ENCODE data around the gene RNU1-1. TPM values are rescaled to one million over a fixed set of nuclear protein-coding genes. Genes with fewer than 3 reads are reported as not detected.

Gene RNU1-1
- total RNA-seq, 2 donors from 2014 or later: 2,483 to 3,611 TPM

DNA sequence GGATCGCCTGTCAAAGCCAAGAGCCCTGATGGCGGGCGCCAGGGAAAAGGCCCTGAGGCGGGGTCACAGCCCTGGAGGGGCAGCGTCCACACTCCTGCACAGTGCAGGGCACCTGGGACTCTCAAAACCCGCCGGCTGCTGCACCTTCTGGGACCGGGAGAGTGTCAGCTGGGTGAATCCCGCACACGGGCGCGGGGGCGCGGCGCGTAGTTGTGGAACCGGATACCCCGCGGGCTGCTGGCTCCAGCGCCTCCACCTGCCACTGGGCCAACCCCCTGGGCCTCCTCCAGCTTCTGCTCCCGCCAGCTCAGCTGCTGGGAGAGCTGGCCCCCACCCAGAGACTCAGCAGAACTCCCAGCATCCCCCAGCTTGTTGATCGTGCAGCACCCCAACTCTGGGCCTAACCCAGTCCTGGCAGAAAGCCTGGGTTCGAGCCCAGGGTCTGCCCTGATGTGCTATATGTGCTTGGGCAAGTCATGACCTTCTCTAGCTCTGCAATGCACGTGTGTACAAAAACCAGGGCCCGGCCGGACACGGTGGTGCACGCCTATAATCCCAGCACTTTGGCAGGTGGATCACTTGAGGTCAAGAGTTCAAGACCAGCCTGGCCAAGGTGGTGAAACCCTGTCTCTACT lies 39.8 kb downstream of the RNU1-1 start:
- no peaks in the 10 kb centered on the region for H3K27me3 Mint-ChIP-seq (ENCODE audit: insufficient read depth)
- H3K9me3 Mint-ChIP-seq: no peaks in the 10 kb centered on the region
- Histone ChIP-seq H3K27me3 (ENCODE audit: control insufficient read depth, insufficient read depth, low read length, poor library complexity, severe bottlenecking) (no peaks in the 10 kb centered on the region), H3K9ac (ENCODE audit: extremely low read depth, low read length, poor library complexity, severe bottlenecking) (no peak overlapping the region), H3K27ac (ENCODE audit: low read depth, low read length) (no peak overlapping the region), H3K4me3 (ENCODE audit: low read length) (no peak overlapping the region), H3K36me3 (ENCODE audit: control insufficient read depth, insufficient read depth, low read length) (peaks cover 25% of the 10 kb centered on the region), H3K4me1 (ENCODE audit: control insufficient read depth, insufficient read depth, low read length) (no peaks in the 10 kb centered on the region), H3K9me3 (ENCODE audit: control insufficient read depth, low read length) (no peaks in the 10 kb centered on the region)
- WGBS, 2 experiments (ENCODE audit: insufficient coverage in 1 of 2, insufficient read length in 1 of 2): 92 to 95% methylated on average over 12 to 28 of the region's 28 CpGs
- no peak for DNase-seq
- no peaks in the 10 kb centered on the region for H3K4me1 Mint-ChIP-seq
- no peak overlapping the region for H3K27ac Mint-ChIP-seq
- TF ChIP-seq, protein P1, sequence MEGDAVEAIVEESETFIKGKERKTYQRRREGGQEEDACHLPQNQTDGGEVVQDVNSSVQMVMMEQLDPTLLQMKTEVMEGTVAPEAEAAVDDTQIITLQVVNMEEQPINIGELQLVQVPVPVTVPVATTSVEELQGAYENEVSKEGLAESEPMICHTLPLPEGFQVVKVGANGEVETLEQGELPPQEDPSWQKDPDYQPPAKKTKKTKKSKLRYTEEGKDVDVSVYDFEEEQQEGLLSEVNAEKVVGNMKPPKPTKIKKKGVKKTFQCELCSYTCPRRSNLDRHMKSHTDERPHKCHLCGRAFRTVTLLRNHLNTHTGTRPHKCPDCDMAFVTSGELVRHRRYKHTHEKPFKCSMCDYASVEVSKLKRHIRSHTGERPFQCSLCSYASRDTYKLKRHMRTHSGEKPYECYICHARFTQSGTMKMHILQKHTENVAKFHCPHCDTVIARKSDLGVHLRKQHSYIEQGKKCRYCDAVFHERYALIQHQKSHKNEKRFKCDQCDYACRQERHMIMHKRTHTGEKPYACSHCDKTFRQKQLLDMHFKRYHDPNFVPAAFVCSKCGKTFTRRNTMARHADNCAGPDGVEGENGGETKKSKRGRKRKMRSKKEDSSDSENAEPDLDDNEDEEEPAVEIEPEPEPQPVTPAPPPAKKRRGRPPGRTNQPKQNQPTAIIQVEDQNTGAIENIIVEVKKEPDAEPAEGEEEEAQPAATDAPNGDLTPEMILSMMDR (conservative IDR thresholded peaks at IDR 0.05): no peak
- H3K4me3 Mint-ChIP-seq: no peak overlapping the region
- peaks cover 40% of the 10 kb centered on the region for H3K36me3 Mint-ChIP-seq (ENCODE audit: low read depth)

DNA sequence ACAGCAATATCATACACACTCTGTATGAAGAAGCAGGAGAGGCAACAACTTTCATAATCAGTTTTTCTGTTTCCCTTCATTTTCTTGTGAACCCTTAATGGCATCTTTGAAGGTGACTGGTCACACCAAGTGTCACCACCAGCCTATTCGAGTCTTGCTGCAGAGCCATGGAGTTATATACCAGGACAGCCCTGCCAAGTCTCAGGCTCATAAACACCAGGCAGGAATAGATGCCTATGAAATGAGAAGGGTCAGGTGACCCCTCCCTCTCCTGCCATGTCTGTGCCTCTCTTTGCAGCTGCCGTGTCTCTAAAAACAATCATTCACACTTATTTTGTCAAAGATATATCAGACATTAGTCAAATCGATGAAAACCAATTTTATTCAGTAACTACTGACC lies 45.5 kb downstream of the RNU1-1 start:
- no peak overlapping the region for H3K27ac ChIP-seq (ENCODE audit: low read depth, low read length)
- no peak for DNase-seq
- H3K9me3 ChIP-seq (ENCODE audit: control insufficient read depth, low read length): no peaks in the 10 kb centered on the region
- no peaks in the 10 kb centered on the region for H3K4me1 ChIP-seq (ENCODE audit: control insufficient read depth, insufficient read depth, low read length)
- H3K36me3 ChIP-seq (ENCODE audit: control insufficient read depth, insufficient read depth, low read length): peaks cover 29% of the 10 kb centered on the region
- no peaks in the 10 kb centered on the region for H3K27me3 ChIP-seq (ENCODE audit: control insufficient read depth, insufficient read depth, low read length, poor library complexity, severe bottlenecking)
- no peak overlapping the region for H3K4me3 ChIP-seq (ENCODE audit: low read length)
- no peak overlapping the region for H3K9ac ChIP-seq (ENCODE audit: extremely low read depth, low read length, poor library complexity, severe bottlenecking)
- no peak overlapping the region for H3K27ac Mint-ChIP-seq
- H3K4me1 Mint-ChIP-seq: no peaks in the 10 kb centered on the region
- H3K9me3 Mint-ChIP-seq: no peaks in the 10 kb centered on the region
- TF ChIP-seq, protein P1 (conservative IDR thresholded peaks at IDR 0.05): no peak
- 75 to 78% methylated on average over 3 of the region's 3 CpGs for WGBS, 2 experiments (ENCODE audit: insufficient coverage in 1 of 2, insufficient read length in 1 of 2)
- no peaks in the 10 kb centered on the region for H3K27me3 Mint-ChIP-seq (ENCODE audit: insufficient read depth)
- peaks cover 35% of the 10 kb centered on the region for H3K36me3 Mint-ChIP-seq (ENCODE audit: low read depth)
- no peak overlapping the region for H3K4me3 Mint-ChIP-seq

DNA sequence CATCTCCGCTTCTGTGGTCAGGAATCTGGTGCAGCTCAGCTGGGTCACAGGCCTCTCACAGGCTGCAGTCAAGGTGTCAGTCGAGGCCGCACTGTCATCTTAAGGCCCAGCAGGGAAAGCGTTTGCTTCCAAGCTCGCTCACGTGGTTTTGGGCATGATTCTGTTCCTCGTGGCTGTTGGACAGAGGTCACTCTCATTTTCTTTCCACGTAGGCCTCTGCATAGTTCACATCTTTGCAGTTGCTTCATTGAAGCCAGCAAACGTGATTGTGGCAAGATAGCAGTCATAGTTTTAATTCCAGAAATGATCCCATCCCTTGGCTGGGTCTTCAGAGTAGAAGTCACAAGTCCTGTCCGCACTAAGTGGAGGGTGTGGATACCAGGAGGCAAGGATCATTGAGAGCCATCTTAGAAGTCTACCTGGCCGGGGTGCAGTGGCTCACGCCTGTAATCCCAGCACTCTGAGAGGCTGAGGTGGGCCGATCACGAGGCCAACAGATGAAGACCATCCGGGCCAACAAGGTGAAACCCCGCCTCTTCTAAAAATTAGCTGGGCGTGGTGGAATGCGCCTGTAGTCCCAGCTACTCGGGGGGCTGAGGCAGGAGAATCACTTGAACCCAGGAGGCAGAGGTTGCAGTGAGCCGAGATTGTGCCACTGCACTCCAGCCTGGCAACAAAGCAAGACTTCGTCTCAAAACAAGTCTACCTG lies 49.0 kb downstream of the RNU1-1 start:
- TF ChIP-seq, protein P1 (conservative IDR thresholded peaks at IDR 0.05): no peak

More for the DNA sequence above, 49.0 kb downstream of the RNU1-1 start:
- Mint-ChIP-seq H3K9me3 (no peaks in the 10 kb centered on the region), H3K4me1 (no peaks in the 10 kb centered on the region), H3K27me3 (ENCODE audit: insufficient read depth) (no peaks in the 10 kb centered on the region), H3K36me3 (ENCODE audit: low read depth) (peaks cover 41% of the 10 kb centered on the region), H3K4me3 (no peak overlapping the region), H3K27ac (peak overlapping the region; percentile 64)
- Histone ChIP-seq H3K27ac (ENCODE audit: low read depth, low read length) (no peak overlapping the region), H3K9me3 (ENCODE audit: control insufficient read depth, low read length) (no peaks in the 10 kb centered on the region), H3K4me1 (ENCODE audit: control insufficient read depth, insufficient read depth, low read length) (no peaks in the 10 kb centered on the region), H3K9ac (ENCODE audit: extremely low read depth, low read length, poor library complexity, severe bottlenecking) (no peak overlapping the region), H3K4me3 (ENCODE audit: low read length) (no peak overlapping the region), H3K36me3 (ENCODE audit: control insufficient read depth, insufficient read depth, low read length) (peaks cover 35% of the 10 kb centered on the region), H3K27me3 (ENCODE audit: control insufficient read depth, insufficient read depth, low read length, poor library complexity, severe bottlenecking) (no peaks in the 10 kb centered on the region)
- DNase-seq: no peak
- WGBS, 2 experiments (ENCODE audit: insufficient coverage in 1 of 2, insufficient read length in 1 of 2): 95 to 96% methylated on average over 21 of the region's 21 CpGs

Other genes with a start within 250 kb of the RNU1-1 start
- gene FBXO42, start 161.8 kb downstream of the RNU1-1 start, total RNA-seq: 10 to 100 TPM; 17.6 to 20.0 TPM
- gene SZRD1, start 147.0 kb downstream of the RNU1-1 start, total RNA-seq: 100 to 1,000 TPM; 111 to 118 TPM
- gene SPATA21, start 76.9 kb downstream of the RNU1-1 start, total RNA-seq: not detected
- gene NECAP2, start 73.6 kb downstream of the RNU1-1 start, total RNA-seq: 10 to 100 TPM; 43.9 to 45.8 TPM
- 10 to 100 TPM; 39.2 to 42.5 TPM for gene NBPF1, start 99.3 kb upstream of the RNU1-1 start, total RNA-seq
- gene RNU1-3, start 152.7 kb upstream of the RNU1-1 start, total RNA-seq: 1,000 to 10,000 TPM; 2,483 to 3,611 TPM
- 1,000 to 10,000 TPM; 2,483 to 3,611 TPM for gene RNU1-4, start 226.2 kb upstream of the RNU1-1 start, total RNA-seq

All from endodermal cell (in vitro differentiated cells).